ENCODE data around the gene CIB4.

The CIB4 gene

GRCh38 chr2:26542676-26543505 lies 98.3 kb downstream of the CIB4 start:
- Histone ChIP-seq H3K27ac (ENCODE audit: low read length) (no peak overlapping the region), H3K79me2 (ENCODE audit: insufficient read depth, low read length) (no peaks in the 10 kb centered on the region), H3K9ac (ENCODE audit: low read depth, low read length) (no peak overlapping the region), H3K36me3 (ENCODE audit: insufficient read depth, low read length) (no peaks in the 10 kb centered on the region), H3K4me1 (ENCODE audit: insufficient read depth, low read length) (no peaks in the 10 kb centered on the region), H3K9me3 (ENCODE audit: insufficient read depth, low read length, severe bottlenecking) (no peaks in the 10 kb centered on the region), H2AFZ (ENCODE audit: low read depth, low read length) (no peak overlapping the region), H3K27me3 (ENCODE audit: insufficient read depth, low read length, poor library complexity) (peaks cover 12% of the 10 kb centered on the region), H3K4me2 (ENCODE audit: insufficient read depth, low read length) (no peak overlapping the region), H4K20me1 (ENCODE audit: insufficient read depth, low read length) (no peaks in the 10 kb centered on the region), H3K4me3 (ENCODE audit: low read depth in 1 of 2, low read length in 2 of 2) (no peak overlapping the region)
- DNase-seq (no peak), ATAC-seq (ENCODE audit: insufficient read depth, low read depth) (no peak)
- TF ChIP-seq EZH2 (IDR thresholded peaks at IDR 0.05; ENCODE audit: borderline replicate concordance, low read depth, low read length, severe bottlenecking) (no peak), CTCF (IDR thresholded peaks at IDR 0.05; ENCODE audit: borderline replicate concordance, extremely low read depth, low read length, poor library complexity, severe bottlenecking) (no peak)

GRCh38 chr2:26542194-26542455 lies 99.0 kb downstream of the CIB4 start:
- Histone ChIP-seq H3K4me1 (ENCODE audit: insufficient read depth, low read length) (no peaks in the 10 kb centered on the region), H3K4me3 (ENCODE audit: low read depth in 1 of 2, low read length in 2 of 2) (no peak overlapping the region), H2AFZ (ENCODE audit: low read depth, low read length) (no peak overlapping the region), H4K20me1 (ENCODE audit: insufficient read depth, low read length) (no peaks in the 10 kb centered on the region), H3K4me2 (ENCODE audit: insufficient read depth, low read length) (no peak overlapping the region), H3K36me3 (ENCODE audit: insufficient read depth, low read length) (no peaks in the 10 kb centered on the region), H3K9ac (ENCODE audit: low read depth, low read length) (no peak overlapping the region), H3K79me2 (ENCODE audit: insufficient read depth, low read length) (no peaks in the 10 kb centered on the region), H3K9me3 (ENCODE audit: insufficient read depth, low read length, severe bottlenecking) (no peaks in the 10 kb centered on the region), H3K27ac (ENCODE audit: low read length) (no peak overlapping the region), H3K27me3 (ENCODE audit: insufficient read depth, low read length, poor library complexity) (peaks cover 12% of the 10 kb centered on the region)
- TF ChIP-seq CTCF (IDR thresholded peaks at IDR 0.05; ENCODE audit: borderline replicate concordance, extremely low read depth, low read length, poor library complexity, severe bottlenecking) = no peak
- TF ChIP-seq EZH2 (IDR thresholded peaks at IDR 0.05; ENCODE audit: borderline replicate concordance, low read depth, low read length, severe bottlenecking) = no peak
- no peak for DNase-seq
- no peak for ATAC-seq (ENCODE audit: insufficient read depth, low read depth)

GRCh38 chr2:26541401-26542193 lies 99.6 kb downstream of the CIB4 start:
- Histone ChIP-seq H3K4me3 (ENCODE audit: low read depth in 1 of 2, low read length in 2 of 2) (no peak overlapping the region), H3K9ac (ENCODE audit: low read depth, low read length) (no peak overlapping the region), H3K4me2 (ENCODE audit: insufficient read depth, low read length) (no peak overlapping the region), H3K27me3 (ENCODE audit: insufficient read depth, low read length, poor library complexity) (peaks cover 12% of the 10 kb centered on the region), H3K27ac (ENCODE audit: low read length) (no peak overlapping the region), H4K20me1 (ENCODE audit: insufficient read depth, low read length) (no peaks in the 10 kb centered on the region), H2AFZ (ENCODE audit: low read depth, low read length) (no peak overlapping the region), H3K4me1 (ENCODE audit: insufficient read depth, low read length) (no peaks in the 10 kb centered on the region), H3K9me3 (ENCODE audit: insufficient read depth, low read length, severe bottlenecking) (no peaks in the 10 kb centered on the region), H3K36me3 (ENCODE audit: insufficient read depth, low read length) (no peaks in the 10 kb centered on the region), H3K79me2 (ENCODE audit: insufficient read depth, low read length) (no peaks in the 10 kb centered on the region)
- no peak for ATAC-seq (ENCODE audit: insufficient read depth, low read depth)
- no peak for TF ChIP-seq CTCF (IDR thresholded peaks at IDR 0.05; ENCODE audit: borderline replicate concordance, extremely low read depth, low read length, poor library complexity, severe bottlenecking)
- no peak for DNase-seq

Data from DND-41 (cell line).